Measurements from ENCODE around the gene CNTD1. TPM values are rescaled to one million over a fixed set of nuclear protein-coding genes. Genes with fewer than 3 reads are reported as not detected.
A peak's percentile ranks its signal among the peaks of the same experiment; 100 is the strongest.

Gene CNTD1
- total and polyA plus RNA-seq, 2 of the 4 experiments (the other 2 are of a cell fraction) = not detected

GRCh38 chr17:42809250-42809649 is 10.6 kb downstream of the CNTD1 start:
- Histone ChIP-seq H4K5ac (ENCODE audit: low read depth, low read length) (no peak overlapping the region), H2AK5ac (ENCODE audit: low read depth, low read length) (no peak overlapping the region), H3K27ac (ENCODE audit: insufficient read depth, low read length) (no peak overlapping the region), H4K8ac (ENCODE audit: low read depth in 2 of 2, low read length in 2 of 2) (no peak overlapping the region), H3K4ac (ENCODE audit: low read depth, low read length) (no peak overlapping the region), H3K9me3 (ENCODE audit: control insufficient read depth, insufficient read depth, low read length) (no peaks in the 10 kb centered on the region), H3K56ac (ENCODE audit: extremely low read depth, insufficient read depth, low read length) (no peak overlapping the region), H2BK120ac (ENCODE audit: low read depth, low read length) (no peak overlapping the region), H4K20me1 (ENCODE audit: insufficient read depth, low read length) (no peaks in the 10 kb centered on the region), H4K91ac (ENCODE audit: insufficient read depth, low read depth, low read length) (no peak overlapping the region), H3K4me3 (ENCODE audit: insufficient read depth, low read depth, low read length) (no peak overlapping the region), H3K18ac (ENCODE audit: low read depth, low read length) (no peak overlapping the region), H3K14ac (replicated peaks; ENCODE audit: low read depth, low read length) (no peak overlapping the region), H3K36me3 (ENCODE audit: control insufficient read depth, insufficient read depth, low read length) (peaks cover 8% of the 10 kb centered on the region), H2BK15ac (ENCODE audit: low read depth, low read length) (no peak overlapping the region), H3K9me1 (ENCODE audit: insufficient read depth, low read length) (peaks cover 5% of the 10 kb centered on the region; the same call in 1 of the 2 replicates), H3K4me1 (ENCODE audit: control insufficient read depth, insufficient read depth, low read length) (no peaks in the 10 kb centered on the region), H2AK9ac (replicated peaks; ENCODE audit: low read depth, low read length, poor library complexity) (no peak overlapping the region), H3K9ac (ENCODE audit: low read depth, low read length) (no peak overlapping the region), H2BK20ac (ENCODE audit: low read depth, low read length) (no peak overlapping the region), H3K23ac (ENCODE audit: low read depth, low read length) (no peak overlapping the region), H3K27me3 (ENCODE audit: control insufficient read depth, insufficient read depth, low read length) (no peaks in the 10 kb centered on the region), H2BK5ac (ENCODE audit: low read depth, low read length, poor library complexity, severe bottlenecking) (no peak overlapping the region), H3K4me2 (ENCODE audit: low read depth, low read length) (peak overlapping the region; percentile 39; the same call in 1 of the 2 replicates), H3K79me1 (ENCODE audit: low read depth in 1 of 2, low read length in 2 of 2) (peaks cover 2 to 5% of the 10 kb centered on the region in 2 experiments; a peak in 2 of 4 replicates), H2AFZ (replicated peaks; ENCODE audit: low read length, poor library complexity) (no peak overlapping the region)
- in situ Hi-C loops (cut with MboI; ENCODE audit: low sequenced_read_pairs) = no loop called here
- TF ChIP-seq SMC3 (IDR thresholded peaks at IDR 0.05; ENCODE audit: low read depth, low read length) (no peak), BHLHE40 (IDR thresholded peaks at IDR 0.05; ENCODE audit: low read depth, low read length) (peak; percentile 33; the same call in 1 of the 2 replicates), MXI1 (IDR thresholded peaks at IDR 0.05; ENCODE audit: borderline replicate concordance, low read depth, low read length) (peak; percentile 66; the same call in 1 of the 2 replicates), CTCF (conservative IDR thresholded peaks at IDR 0.05; ENCODE audit: low read depth, low read length) (no peak), CEBPB (IDR thresholded peaks at IDR 0.05; ENCODE audit: low read depth, low read length) (peak; percentile 97), MAZ (IDR thresholded peaks at IDR 0.05; ENCODE audit: borderline replicate concordance, low read depth, low read length) (peak; percentile 50; the same call in 1 of the 2 replicates), RCOR1 (IDR thresholded peaks at IDR 0.05; ENCODE audit: insufficient replicate concordance, low read length) (peak; percentile 92), FOS (IDR thresholded peaks at IDR 0.05; ENCODE audit: low read depth, low read length) (peak; percentile 67), RFX5 (IDR thresholded peaks at IDR 0.05; ENCODE audit: low read depth, low read length) (no peak)
- no TSS peak for BruUV-seq (replicated peaks)
- CTCF ChIA-PET = interaction anchor here (0.7 to 1.5 kb wide), 3 partner anchors 9 to 735 kb away, joined by 3 to 8 read pairs (median 3); no protein-coding TSS in a partner anchor
- no CpG with 5 or more reads among the region's 3 CpGs for WGBS, 2 experiments (ENCODE audit: extremely low coverage in 2 of 2, insufficient read length in 1 of 2)
- POLR2A ChIA-PET (ENCODE audit: unreplicated experiment) = no interaction called here
- ATAC-seq (ENCODE audit: low read depth) = peak; percentile 94
- intact Hi-C loops (cut with micrococcal nuclease) = no loop called here
- DNase-seq = peak; percentile 93
- dilution Hi-C loops (cut with HindIII; ENCODE audit: low sequenced_read_pairs, unreplicated experiment) = no loop called here
